GM12878 (cell line): ENCODE data around the gene ASCC2. TPM values are rescaled to one million over a fixed set of nuclear protein-coding genes. Genes with fewer than 3 reads are reported as not detected.

Experiments
- ATAC-seq: fragments of 200-7000 bp; cut with Tn5 transposase; 3 replicates; pipeline ENCODE4 v1.9.1; 2020; ENCODE audit warnings: mild to moderate bottlenecking, moderate library complexity
- BruUV-seq: library from RNA; stranded (reverse); fragments of 400-500 nt; replicated peaks from 2 replicates; lab custom pipeline; 2021; lab: Mats Ljungman, UMichigan
- CTCF ChIA-PET: fragments of 300-600 bp; sonication (Branson Sonifier 250); formaldehyde crosslinking; extraction: SDS; loops from one replicate; lab custom pipeline; 2021; ENCODE audit warnings: inconsistent platforms; lab: Yijun Ruan, JAX
- POLR2A ChIA-PET: fragments of 350-600 bp; formaldehyde crosslinking; extraction: SDS; loops from one replicate; lab custom pipeline; 2021; ENCODE audit warnings: inconsistent platforms; lab: Charles Lee
- RAD21 ChIA-PET: fragments of 300-600 bp; sonication (Branson Sonifier 250); formaldehyde crosslinking; loops from one replicate; lab custom pipeline; 2023; ENCODE audit warnings: antibody characterized with exemption; ENCODE audit not compliant: unreplicated experiment; lab: Charles Lee
- SMC1A ChIA-PET: fragments of 300-600 bp; sonication (Branson Sonifier 250); formaldehyde crosslinking; loops from one replicate; lab custom pipeline; 2023; ENCODE audit not compliant: unreplicated experiment, uncharacterized antibody; lab: Charles Lee
- DNase-seq: peaks from one replicate; pipeline ENCODE4 v3.0.0-alpha.2; 2011; ENCODE audit warnings: low read depth, low spot score
- FAIRE-seq: peaks from 3 replicates; lab custom pipeline; 2011; peaks lifted over from hg19 to GRCh38; lab: Jason Lieb, UNC
- H2AFZ ChIP-seq: 2 replicates; pipeline ENCODE4 v1.6.0; 2011; ENCODE audit warnings: low read depth, low read length, control low read depth; ENCODE audit not compliant: control insufficient read depth
- H3K27ac ChIP-seq: 2 replicates; pipeline ENCODE4 v1.5.1; 2011; ENCODE audit warnings: control low read depth; ENCODE audit not compliant: control insufficient read depth, insufficient read depth
- H3K27me3 ChIP-seq, 2 experiments: replicated peaks in 1 of 2; 2 replicates each; pipeline versions ENCODE4 v1.6.0 to v1.6.1; 2011; ENCODE audit warnings: low read length in 1 of 2; ENCODE audit not compliant: control insufficient read depth in 2 of 2, insufficient read depth in 2 of 2
- H3K36me3 ChIP-seq, 2 experiments: 2 replicates each; pipeline ENCODE4 v1.5.1; 2011; ENCODE audit warnings: low read length in 1 of 2; ENCODE audit not compliant: control insufficient read depth in 2 of 2, insufficient read depth in 2 of 2
- H3K4me1 ChIP-seq: 2 replicates; pipeline ENCODE4 v1.6.1; 2011; ENCODE audit warnings: mild to moderate bottlenecking, low read length, moderate library complexity, mixed read lengths; ENCODE audit not compliant: control insufficient read depth, insufficient read depth
- H3K4me2 ChIP-seq: 2 replicates; pipeline ENCODE4 v1.6.0; 2011; ENCODE audit warnings: control low read depth; ENCODE audit not compliant: control insufficient read depth, insufficient read depth
- H3K4me3 ChIP-seq: fragments of 200-600 bp; sonication (generic); 2 replicates; pipeline ENCODE4 v1.5.1; 2016
- H3K79me2 ChIP-seq: 2 replicates; pipeline ENCODE4 v1.6.0; 2011; ENCODE audit warnings: low read length; ENCODE audit not compliant: control insufficient read depth, insufficient read depth
- H3K9ac ChIP-seq: 2 replicates; pipeline ENCODE4 v1.8.0; 2011; ENCODE audit warnings: low read length, control low read depth, mixed read lengths; ENCODE audit not compliant: control insufficient read depth, insufficient read depth
- H3K9me3 ChIP-seq: replicated peaks from 3 replicates; pipeline ENCODE4 v1.5.1; 2011; ENCODE audit warnings: mild to moderate bottlenecking, low read length; ENCODE audit not compliant: control insufficient read depth, insufficient read depth
- H4K20me1 ChIP-seq: 2 replicates; pipeline ENCODE4 v1.6.0; 2011; ENCODE audit not compliant: control insufficient read depth, insufficient read depth
- BHLHE40 ChIP-seq, 2 experiments: fragments of 450-650 bp in 1 of 2; IDR thresholded peaks; 2 replicates each; pipeline ENCODE4 v1.6.1; 2011 to 2017; ENCODE audit warnings: low read depth in 2 of 2, borderline replicate concordance in 1 of 2, improper control_type of control experiment in 1 of 2, low read length in 1 of 2, mild to moderate bottlenecking in 1 of 2
- CHD2 ChIP-seq: IDR thresholded peaks from 2 replicates; pipeline ENCODE4 v1.6.1; 2011; ENCODE audit warnings: low read depth, low read length, improper control_type of control experiment, borderline replicate concordance
- EED ChIP-seq: sonication (generic); IDR thresholded peaks from 2 replicates; pipeline ENCODE4 v1.6.1; 2016; ENCODE audit warnings: antibody characterized with exemption, low read depth
- ETV6 ChIP-seq, 2 experiments: fragments of 450-650 bp in 1 of 2; IDR thresholded peaks in 1 of 2; conservative IDR thresholded peaks in 1 of 2; 2 replicates each; pipeline ENCODE4 v1.6.1; 2014; ENCODE audit warnings: antibody characterized with exemption in 1 of 2, borderline replicate concordance in 1 of 2, low read depth in 1 of 2, mild to moderate bottlenecking in 1 of 2, moderate library complexity in 1 of 2
- HDAC2 ChIP-seq: fragments of 200-600 bp; sonication (generic); IDR thresholded peaks from 2 replicates; pipeline ENCODE4 v1.6.1; 2017
- KDM1A ChIP-seq: fragments of 200-600 bp; sonication (generic); IDR thresholded peaks from 2 replicates; pipeline ENCODE4 v1.6.1; 2016; ENCODE audit warnings: borderline replicate concordance
- RELA ChIP-seq: fragments of 450-650 bp; IDR thresholded peaks from 2 replicates; pipeline ENCODE4 v1.8.0; 2014; ENCODE audit warnings: borderline replicate concordance; ENCODE audit not compliant: partially characterized antibody
- ZNF274 ChIP-seq: IDR thresholded peaks from one replicate; pipeline ENCODE4 v1.8.0; 2011; ENCODE audit not compliant: insufficient read length, insufficient read depth
- WGBS: methylation state at CpG from one replicate; pipeline ENCODE4 v1.1.6; 2016; ENCODE audit warnings: low lambda C conversion rate; ENCODE audit not compliant: insufficient replicate concordance, insufficient coverage; ENCODE audit errors: missing lambda C conversion rate; 5-methylcytosine and 5-hydroxymethylcytosine counted together
- in situ Hi-C: fragments of 300-500 bp; cut with MboI; formaldehyde crosslinking; loops from 9 replicates; pipeline ENCODE4 v1.14.3; 2018; ENCODE audit warnings: mixed read lengths
- intact Hi-C: fragments of 100-400 bp; cut with micrococcal nuclease; formaldehyde crosslinking; loops from one replicate; pipeline ENCODE4 v1.14.2; 2022; ENCODE audit not compliant: unreplicated experiment
- polyA plus RNA-seq, 11 experiments: library from polyadenylated mRNA; depleted of rRNA in 4 of 11; unstranded in 6 of 11; stranded (reverse) in 5 of 11; fragments of >200 nt; fragmentation: Nextera tagmentation in 4 of 11; fragmentation: Illumina TruSeq in 1 of 11; extraction: Ambion mirVana in 4 of 11; extraction: Trizol in 1 of 11; gene quantifications; 1 replicate in 1 of 11; 2 replicates in 10 of 11; pipeline versions ENCODE4 v1.2.1 to v1.2.3, GENCODE V29; 2011 to 2016; ENCODE audit warnings: inconsistent platforms in 2 of 11, missing spikeins in 2 of 11, low read depth in 1 of 11
- total RNA-seq, 4 experiments: library from RNA; depleted of rRNA in 3 of 4; stranded (reverse); fragments of >200 nt in 3 of 4; fragmentation: Illumina TruSeq in 1 of 4; extraction: Trizol in 1 of 4; gene quantifications; 2 replicates each; pipeline versions ENCODE4 v1.2.1 to v1.2.3, GENCODE V29; 2013 to 2021
- TF ChIP-seq, protein P1 (sequence below): fragments of 450-650 bp; IDR thresholded peaks from 2 replicates; pipeline ENCODE4 v1.6.1; 2017; ENCODE audit warnings: mild to moderate bottlenecking

Gene ASCC2
- total and polyA plus RNA-seq, 10 of the 15 experiments (the other 5 are each of a cell fraction or from before 2014, with no cell fraction given): 5.3 to 91.4 (median 56.5) TPM

DNA sequence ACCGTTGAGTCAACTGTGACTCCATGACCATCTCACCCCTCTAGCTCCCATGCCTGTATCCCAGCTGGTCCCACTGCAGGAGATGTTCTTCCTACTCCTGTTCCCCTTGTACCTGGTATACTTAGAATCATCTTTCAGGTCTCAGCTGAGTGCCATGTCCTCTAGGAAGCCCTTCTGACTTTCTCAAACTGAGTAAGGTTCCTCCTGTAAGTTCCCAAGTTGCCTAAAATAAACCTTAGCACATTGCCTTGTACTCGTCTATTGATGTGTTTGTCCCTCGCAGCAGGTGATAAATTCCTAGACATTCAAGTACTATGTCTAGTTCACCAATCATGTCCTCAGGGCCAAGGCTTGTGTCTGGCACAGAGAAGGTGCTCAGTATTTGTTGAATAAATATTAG, 18.4 kb upstream of the ASCC2 start:
- H3K79me2 ChIP-seq: no peaks in the 10 kb centered on the region
- no peaks in the 10 kb centered on the region for H4K20me1 ChIP-seq
- ChIA-PET SMC1A (no interaction called here), POLR2A (interaction anchor here (0.5 kb wide), 1 partner anchor 28 kb away, joined by 6 read pairs; no protein-coding TSS in a partner anchor), CTCF (interaction anchor here (1.2 to 1.3 kb wide), 2 partner anchors 149 to 167 kb away, joined by 3 read pairs; no protein-coding TSS in a partner anchor), RAD21 (no interaction called here)
- H3K27me3 ChIP-seq: no peaks in the 10 kb centered on the region
- H2AFZ ChIP-seq: no peak overlapping the region
- intact Hi-C loops (no loop called here), in situ Hi-C loops (no loop called here)
- H3K9me3 ChIP-seq: no peaks in the 10 kb centered on the region
- ATAC-seq: no peak
- TF ChIP-seq KDM1A (no peak), EED (no peak), BHLHE40 (IDR thresholded peaks at IDR 0.05; ENCODE audit: borderline replicate concordance in 1 of 2, low read depth in 2 of 2, low read length in 1 of 2) (no peak), CHD2 (no peak), RELA (no peak), HDAC2 (no peak), ZNF274 (no peak), ETV6 (conservative IDR thresholded peaks at IDR 0.05 in 1 of 2, IDR thresholded peaks at IDR 0.05 in 1 of 2; ENCODE audit: borderline replicate concordance in 1 of 2, low read depth in 1 of 2) (no peak)
- TF ChIP-seq, protein P1, sequence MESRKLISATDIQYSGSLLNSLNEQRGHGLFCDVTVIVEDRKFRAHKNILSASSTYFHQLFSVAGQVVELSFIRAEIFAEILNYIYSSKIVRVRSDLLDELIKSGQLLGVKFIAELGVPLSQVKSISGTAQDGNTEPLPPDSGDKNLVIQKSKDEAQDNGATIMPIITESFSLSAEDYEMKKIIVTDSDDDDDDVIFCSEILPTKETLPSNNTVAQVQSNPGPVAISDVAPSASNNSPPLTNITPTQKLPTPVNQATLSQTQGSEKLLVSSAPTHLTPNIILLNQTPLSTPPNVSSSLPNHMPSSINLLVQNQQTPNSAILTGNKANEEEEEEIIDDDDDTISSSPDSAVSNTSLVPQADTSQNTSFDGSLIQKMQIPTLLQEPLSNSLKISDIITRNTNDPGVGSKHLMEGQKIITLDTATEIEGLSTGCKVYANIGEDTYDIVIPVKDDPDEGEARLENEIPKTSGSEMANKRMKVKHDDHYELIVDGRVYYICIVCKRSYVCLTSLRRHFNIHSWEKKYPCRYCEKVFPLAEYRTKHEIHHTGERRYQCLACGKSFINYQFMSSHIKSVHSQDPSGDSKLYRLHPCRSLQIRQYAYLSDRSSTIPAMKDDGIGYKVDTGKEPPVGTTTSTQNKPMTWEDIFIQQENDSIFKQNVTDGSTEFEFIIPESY: no peak
- no peaks in the 10 kb centered on the region for H3K4me1 ChIP-seq
- H3K4me3 ChIP-seq: no peak overlapping the region
- 20% methylated on average over 3 of the region's 3 CpGs for WGBS
- no peak for DNase-seq
- FAIRE-seq: no peak
- H3K36me3 ChIP-seq: no peaks in the 10 kb centered on the region
- H3K4me2 ChIP-seq: no peak overlapping the region
- H3K27ac ChIP-seq: no peak overlapping the region
- BruUV-seq: no TSS peak
- no peak overlapping the region for H3K9ac ChIP-seq
